NCI-H1092 treated with DMSO at 0.1 percent for 48 hours (cell line): ENCODE measurements around the gene CNKSR2.
"Not testable (repeated sequence)": the region's sequence is repeated elsewhere in the genome, so short reads cannot be mapped to it uniquely, and the experiment has no call there.

Source experiments
- DNase-seq: peaks from one replicate; lab custom pipeline; 2025; lab: John Stamatoyannopoulos, UW

Gene CNKSR2

GRCh38 chrX:21440911-21441310, 66.7 kb downstream of the CNKSR2 start:
- DNase-seq = no peak

GRCh38 chrX:21457718-21458117, 83.5 kb downstream of the CNKSR2 start:
- no peak for DNase-seq

DNA sequence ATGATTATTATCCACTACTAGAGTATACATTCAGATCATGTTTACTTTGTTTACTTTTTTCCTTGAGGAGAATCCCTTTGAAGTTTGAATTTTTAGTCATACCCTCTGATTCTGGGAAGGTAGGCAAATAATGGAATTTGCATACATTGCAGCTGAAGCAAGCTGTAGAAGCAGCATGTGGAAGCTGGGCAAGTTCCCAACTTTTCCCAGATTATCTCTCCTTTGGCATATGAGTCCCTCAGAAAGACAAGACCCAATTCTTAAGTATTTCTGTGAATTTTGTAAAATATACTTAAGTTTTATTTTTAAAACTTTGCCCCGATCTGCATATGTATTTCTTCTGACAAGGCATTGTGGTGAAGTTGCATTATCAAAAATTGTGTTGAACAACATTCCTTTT, 94.9 kb downstream of the CNKSR2 start:
- no peak for DNase-seq

DNA sequence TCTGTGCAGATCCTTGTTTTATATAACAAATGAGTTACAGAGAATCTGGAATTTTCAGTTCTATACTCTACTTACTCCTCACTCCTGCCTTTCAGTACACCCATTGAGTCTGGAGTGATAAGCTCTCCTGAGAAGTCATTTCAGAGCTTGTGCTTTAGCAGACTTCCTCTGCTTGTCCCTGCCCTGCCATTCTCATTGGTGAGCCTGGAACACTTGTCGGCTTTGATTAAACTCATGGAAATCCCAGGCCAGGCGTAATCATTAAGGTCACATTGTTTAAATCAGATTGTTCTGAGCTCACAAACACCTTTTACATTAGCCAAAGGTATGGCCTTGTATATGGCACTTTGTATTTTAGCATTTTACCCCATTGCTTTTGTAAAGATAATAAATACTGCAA, 102.7 kb downstream of the CNKSR2 start:
- DNase-seq = no peak

DNA sequence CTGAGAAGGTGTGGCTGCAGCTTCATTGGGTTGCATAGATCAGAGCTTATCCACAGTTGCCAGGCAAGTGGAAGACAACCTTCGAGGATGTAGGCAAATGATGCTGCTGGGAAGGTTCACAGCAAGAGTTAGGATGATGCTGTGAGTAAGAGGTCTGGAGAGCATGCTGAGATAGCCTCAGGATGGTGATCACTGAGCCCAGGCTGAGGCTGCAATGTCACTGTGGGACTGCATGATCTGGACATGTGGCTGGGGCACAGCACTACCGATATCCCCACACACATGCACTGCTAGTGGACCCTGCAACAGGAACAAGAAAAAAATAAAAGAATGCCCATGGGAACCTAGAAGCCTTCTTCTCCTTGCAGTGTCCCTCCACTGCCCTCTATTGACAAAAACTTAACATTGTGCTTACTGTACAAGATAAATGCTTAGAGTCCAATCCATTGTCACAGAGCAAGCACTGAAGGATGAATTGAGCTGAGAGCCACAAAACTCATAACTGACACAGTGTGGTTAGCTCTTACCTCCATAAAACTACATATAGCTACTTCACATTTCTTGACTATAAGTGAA, 105.6 kb downstream of the CNKSR2 start:
- DNase-seq = peak; percentile 65

DNA sequence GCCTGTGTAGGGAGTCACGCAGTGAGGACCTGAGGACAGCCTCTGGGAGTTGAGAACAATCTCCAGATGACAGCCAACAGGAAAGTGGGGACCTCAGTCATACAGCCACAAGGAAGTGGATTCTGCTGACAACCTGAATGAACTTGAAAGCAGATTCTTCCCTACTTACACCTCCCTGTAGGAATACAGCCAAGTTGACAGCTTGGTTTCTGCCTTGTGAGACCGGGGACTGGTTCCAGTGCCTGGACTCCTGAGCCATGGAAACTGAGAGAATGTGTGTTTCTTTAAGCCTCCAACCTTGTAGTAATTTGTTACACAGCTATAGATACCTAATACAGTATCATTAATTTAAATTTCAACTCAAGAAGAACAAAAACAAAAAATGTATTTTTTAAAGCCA, 107.5 kb downstream of the CNKSR2 start:
- DNase-seq = no peak

DNA sequence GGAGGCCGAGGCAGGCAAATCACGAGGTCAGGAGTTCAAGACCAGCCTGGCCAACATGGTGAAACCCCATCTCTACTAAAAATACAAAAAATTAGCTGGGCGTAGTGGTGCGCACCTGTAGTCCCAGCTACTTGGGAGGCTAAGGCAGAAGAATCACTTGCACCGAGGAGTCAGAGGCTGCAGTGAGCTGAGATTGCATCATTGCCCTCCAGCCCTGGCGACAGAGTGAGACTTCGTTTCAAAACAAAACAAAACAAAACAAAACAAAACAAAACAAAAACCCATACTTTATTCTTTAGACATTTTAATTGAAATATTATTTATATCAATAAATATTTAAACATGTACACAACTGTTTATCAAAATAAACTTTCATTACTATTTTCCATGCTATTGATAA, 109.8 kb downstream of the CNKSR2 start:
- DNase-seq = not testable (repeated sequence)

DNA sequence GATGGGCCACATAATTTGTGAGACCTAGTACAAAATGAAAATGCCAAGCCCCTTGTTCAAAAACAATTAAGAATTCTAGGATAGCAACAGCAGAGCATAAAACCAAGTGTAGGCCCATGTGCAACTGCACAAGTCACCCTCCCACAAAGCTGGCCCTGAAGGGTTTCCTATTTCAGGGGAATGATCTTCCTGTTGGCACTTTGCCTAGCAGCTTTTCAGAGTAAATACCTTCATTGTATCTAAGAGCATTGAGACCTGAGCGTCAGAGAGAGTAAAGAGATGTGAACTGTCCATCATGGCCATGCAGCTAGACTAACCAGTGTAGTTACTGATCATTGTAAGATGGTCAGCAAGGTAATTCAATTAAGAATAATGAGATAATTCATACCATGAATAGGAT, 113.6 kb downstream of the CNKSR2 start:
- DNase-seq = peak; percentile 89

DNA sequence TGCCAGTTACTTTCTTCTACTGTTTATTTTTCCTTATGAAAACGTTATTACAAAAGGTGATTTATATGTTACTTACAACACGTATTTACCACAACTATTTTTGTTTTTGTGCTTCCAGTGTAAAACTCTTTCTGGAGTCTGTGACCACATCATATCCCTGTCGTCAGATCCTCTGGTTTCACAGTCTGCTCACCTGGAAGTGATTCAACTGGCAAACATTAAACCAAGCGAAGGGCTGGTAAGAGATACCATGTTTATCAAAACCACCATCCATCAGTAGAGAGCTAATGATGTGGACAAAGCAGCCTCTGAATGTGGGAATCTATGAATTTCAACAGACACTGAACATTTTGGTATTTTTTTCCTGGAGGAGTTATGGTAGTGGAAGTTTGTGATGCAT, 116.1 kb downstream of the CNKSR2 start:
- DNase-seq = peak; percentile 43

DNA sequence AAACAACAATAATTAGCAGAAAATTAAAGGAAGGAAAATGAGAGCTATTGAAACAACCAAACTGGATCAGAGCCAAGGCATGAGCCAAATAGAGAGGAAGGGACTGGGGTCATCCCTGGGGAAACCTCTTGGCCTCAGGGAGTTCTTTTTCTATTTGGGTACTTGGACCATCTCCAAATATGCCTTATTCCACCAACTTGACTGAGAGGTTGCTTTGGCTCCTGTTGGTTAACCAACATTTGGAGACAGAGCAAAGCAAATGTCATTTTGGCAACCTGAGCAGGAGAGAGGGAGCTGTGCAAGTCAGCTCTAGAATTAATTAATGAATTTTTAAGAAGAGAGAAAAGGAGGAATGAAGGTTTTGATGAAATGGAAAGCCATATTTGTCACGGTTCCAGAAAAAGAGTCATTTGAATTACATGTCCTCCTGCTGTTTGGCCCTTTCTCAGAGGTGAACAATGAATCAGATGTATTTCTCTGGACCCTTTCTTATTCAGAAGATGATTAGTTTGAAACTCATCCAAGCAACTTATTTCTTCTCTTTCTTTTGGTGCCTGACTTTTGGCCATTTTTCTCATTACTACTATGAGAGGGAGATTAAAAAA, 119.1 kb downstream of the CNKSR2 start:
- peak; percentile 11 for DNase-seq

- DNase-seq = no peak
Observed at GRCh38 chrX:21503593-21503992, 129.4 kb downstream of the CNKSR2 start.

DNA sequence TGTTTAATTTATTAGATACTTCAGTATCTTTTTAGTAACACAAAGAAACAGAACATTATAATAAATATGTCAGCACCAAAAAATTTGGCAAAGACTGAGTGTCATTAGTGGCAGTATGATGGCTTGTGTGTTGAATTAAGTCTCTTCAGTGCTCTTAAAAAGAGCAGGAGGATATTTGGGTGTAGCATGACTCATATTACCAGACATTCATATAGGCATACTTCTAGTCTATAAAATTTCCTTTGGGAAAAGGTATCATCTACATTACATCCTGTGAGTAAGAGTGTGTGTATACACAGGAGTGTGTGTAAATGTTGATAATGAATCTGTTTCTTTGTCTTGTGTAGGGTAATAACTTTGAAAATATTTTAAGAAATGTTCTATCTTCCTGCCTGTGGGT, 135.7 kb downstream of the CNKSR2 start:
- peak; percentile 34 for DNase-seq

DNA sequence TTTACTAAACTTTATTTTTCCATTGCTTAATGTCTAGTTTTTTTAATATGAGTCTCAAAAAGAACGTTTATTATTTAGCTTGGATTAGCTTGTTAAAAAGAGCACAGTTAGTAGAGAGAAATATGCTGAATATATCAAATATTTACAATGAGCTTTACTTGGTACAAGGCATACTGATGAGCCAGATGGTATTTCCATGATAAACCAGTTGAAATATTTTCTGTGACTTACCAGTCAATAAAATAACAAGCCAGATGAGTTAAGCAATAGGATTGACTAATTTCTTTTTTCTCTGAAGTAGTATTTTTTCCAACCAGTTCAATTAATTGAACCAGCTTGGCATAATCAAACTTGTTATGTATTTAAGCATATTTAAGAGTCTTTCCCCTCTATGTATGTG, 149.8 kb downstream of the CNKSR2 start:
- DNase-seq = no peak

DNA sequence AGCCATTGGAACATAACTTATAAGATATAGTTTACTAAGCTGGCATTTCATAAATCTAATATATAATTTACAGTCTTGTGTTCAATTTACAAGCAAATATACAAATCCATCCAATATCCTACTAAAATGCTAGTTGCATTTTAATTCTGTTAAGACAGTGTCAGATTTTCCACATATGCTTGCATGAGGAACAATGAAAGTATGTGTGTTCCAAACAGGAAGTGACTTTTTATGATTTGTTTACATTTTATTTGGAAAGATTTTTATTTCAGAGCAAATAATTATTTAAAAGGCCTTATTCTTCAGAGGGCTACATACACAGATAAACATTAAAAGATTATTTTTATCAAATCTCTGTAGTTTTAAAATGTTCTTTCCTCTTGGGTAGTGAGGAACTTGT, 153.9 kb downstream of the CNKSR2 start:
- no peak for DNase-seq

DNA sequence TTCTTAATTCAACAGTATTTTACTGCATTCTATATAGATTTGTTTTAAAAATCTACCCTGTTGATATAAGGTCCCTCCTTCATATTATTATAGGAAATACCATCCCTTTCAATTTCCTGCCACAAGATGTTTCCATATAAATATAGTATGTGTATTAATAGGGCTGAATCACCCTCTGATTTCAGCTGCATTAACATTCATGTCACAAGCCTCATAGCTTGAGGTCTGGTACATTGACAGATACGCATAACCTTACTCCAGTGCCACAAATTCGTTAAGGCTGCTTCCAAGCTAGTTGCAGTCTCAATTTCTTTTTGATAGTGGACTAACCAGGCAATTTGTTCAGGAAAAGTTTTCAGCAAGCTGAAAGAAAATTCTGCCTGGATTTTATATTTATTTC, 155.6 kb downstream of the CNKSR2 start:
- DNase-seq = no peak

GRCh38 chrX:21544642-21545041, 170.4 kb downstream of the CNKSR2 start:
- DNase-seq = not testable (repeated sequence)

DNA sequence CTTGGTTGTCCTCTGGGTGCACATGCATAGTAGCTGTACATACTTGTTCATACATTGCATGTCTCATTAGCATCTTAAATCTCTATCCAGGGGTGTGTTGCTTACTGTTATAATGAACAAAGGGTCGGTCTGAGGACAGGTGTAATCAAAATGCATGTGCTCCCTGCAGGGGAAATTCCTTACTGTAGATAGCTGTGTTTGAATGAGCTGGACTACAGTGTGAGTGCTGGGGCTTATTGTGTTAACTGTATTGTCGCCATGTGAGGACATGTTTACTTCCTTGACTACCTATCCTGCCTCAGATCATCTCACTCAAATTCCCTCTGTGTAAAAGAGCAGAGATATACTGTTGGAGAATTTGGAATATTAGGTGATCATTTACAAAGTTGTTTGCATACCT, 185.2 kb downstream of the CNKSR2 start:
- no peak for DNase-seq

DNA sequence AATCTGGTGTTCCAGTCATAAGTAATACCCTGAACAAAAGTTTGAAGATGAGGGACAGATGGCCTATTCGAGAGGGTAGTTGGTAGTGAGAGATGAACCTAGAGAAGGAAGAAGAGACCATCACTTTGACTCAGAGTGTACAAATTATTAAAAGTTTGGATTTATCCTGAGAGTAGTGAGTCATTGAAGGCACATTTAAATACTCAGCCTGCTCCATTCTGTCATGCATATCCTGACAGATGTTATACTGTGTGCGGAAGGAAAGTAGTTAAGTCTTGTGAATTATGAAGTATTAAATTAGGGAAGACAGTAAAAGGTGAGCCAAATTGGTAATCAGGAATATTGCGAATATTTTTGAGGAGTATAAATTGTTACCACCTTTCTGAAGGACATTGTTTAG, 190.8 kb downstream of the CNKSR2 start:
- DNase-seq = no peak

GRCh38 chrX:21574793-21575192, 200.6 kb downstream of the CNKSR2 start:
- no peak for DNase-seq

DNA sequence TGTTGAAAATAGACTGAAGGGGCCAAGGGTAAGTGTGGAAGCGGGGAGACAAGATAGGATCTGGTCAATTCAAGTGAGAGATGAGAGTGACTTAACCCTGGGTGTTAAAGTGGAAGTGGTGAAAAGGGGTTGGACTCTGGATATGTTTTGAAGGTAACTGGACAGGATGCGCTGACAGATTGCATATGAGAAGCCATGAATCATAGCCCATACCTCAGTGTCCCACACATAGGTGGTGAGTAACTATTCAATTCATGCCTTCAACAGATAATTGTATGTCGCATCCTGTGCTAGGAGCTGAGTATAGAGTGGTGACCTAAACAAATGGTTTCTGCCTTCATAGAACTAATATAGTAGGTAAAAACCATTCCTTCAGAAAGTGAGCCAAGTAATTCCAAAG, 207.3 kb downstream of the CNKSR2 start:
- DNase-seq = no peak

GRCh38 chrX:21586001-21586400, 211.8 kb downstream of the CNKSR2 start:
- no peak for DNase-seq

DNA sequence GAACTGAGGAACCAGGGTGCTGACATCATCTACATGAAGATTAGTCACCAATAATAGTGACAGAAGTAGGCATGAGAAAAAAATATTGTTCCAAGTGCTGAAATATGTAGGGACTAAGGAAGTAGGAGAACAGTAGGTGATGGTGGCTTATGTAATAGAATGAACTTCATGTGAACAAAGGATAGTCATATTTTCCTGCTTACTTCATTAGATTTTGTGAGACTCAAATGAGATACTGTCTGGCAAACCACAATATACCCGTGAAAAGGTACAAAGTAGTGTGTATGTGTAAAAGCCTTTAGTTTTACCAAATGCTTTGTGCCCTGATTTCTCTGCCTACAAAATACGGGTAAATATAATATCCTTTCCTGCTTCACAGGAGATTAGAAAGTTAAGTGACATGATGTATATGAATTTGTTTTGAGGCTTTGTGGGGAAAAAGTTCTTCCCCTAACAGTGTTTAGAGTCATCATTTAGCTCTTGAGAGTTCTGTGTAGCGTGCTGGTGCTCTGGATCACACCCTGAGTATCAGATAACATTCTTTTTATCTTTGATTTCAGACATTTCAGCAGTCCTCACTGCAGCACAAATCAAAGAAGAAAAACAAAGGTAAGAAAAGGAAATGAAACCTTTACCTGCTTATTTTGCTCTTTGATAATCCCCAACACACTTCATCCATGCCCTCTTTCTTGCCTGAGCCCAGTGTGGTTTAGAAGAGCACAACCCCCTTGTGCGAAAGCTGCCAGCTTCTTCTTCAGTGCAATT, 216.0 kb downstream of the CNKSR2 start:
- no peak for DNase-seq

GRCh38 chrX:21606002-21606401, 231.8 kb downstream of the CNKSR2 start:
- DNase-seq = no peak

DNA sequence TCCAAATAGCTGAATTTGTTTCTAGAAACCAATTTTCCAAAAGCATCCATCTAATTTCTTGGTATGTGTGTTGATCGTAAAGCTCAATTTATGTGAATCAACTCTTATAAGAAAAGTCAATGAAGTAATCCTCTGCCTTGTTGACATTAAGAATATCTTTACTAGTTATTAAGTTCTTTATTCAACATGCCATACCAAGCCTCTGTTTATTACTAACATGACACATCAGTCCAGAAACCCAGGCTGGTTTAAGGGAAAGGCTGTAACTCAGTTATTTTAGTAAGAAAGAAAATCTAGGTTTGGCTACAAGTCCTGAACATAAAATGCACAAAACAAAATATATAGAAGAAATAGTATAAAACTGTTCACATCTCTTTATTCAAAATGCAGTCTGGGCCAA, 235.9 kb downstream of the CNKSR2 start:
- no peak for DNase-seq
